H54 (cell line): ENCODE data around the gene GLYR1.

Experiments
- DNase-seq: peaks from one replicate; pipeline ENCODE4 v3.0.0; 2011; ENCODE audit warnings: low spot score, mixed read lengths; ENCODE audit not compliant: insufficient read length
- FAIRE-seq: peaks from 3 replicates; lab custom pipeline; 2011; peaks lifted over from hg19 to GRCh38; lab: Jason Lieb, UNC
- POLR2A ChIP-seq: IDR thresholded peaks from 2 replicates; pipeline ENCODE4 v1.6.1; 2011; ENCODE audit warnings: low read depth, mild to moderate bottlenecking, low read length

Gene GLYR1

GRCh38 chr16:4825196-4825595 lies 21.9 kb downstream of the GLYR1 start:
- FAIRE-seq: no peak
- TF ChIP-seq POLR2A: no peak
- no peak for DNase-seq

GRCh38 chr16:4820652-4821051 lies 26.4 kb downstream of the GLYR1 start:
- no peak for FAIRE-seq
- no peak for DNase-seq
- TF ChIP-seq POLR2A: no peak

- DNase-seq (no peak), FAIRE-seq (no peak)
- no peak for TF ChIP-seq POLR2A
Observed at GRCh38 chr16:4814542-4815173, 32.4 kb downstream of the GLYR1 start.

- DNase-seq (no peak), FAIRE-seq (no peak)
- no peak for TF ChIP-seq POLR2A
Observed at GRCh38 chr16:4814046-4814445, 33.0 kb downstream of the GLYR1 start.

- FAIRE-seq: no peak
- no peak for DNase-seq
- no peak for TF ChIP-seq POLR2A
Observed at GRCh38 chr16:4813251-4814003, 33.7 kb downstream of the GLYR1 start.

GRCh38 chr16:4811773-4812172 lies 35.3 kb downstream of the GLYR1 start:
- TF ChIP-seq POLR2A: no peak
- FAIRE-seq: no peak
- DNase-seq: no peak

- TF ChIP-seq POLR2A: no peak
- DNase-seq (no peak), FAIRE-seq (no peak)
Observed at GRCh38 chr16:4811242-4811641, 35.8 kb downstream of the GLYR1 start.

- FAIRE-seq (no peak), DNase-seq (no peak)
- TF ChIP-seq POLR2A: no peak
Observed at GRCh38 chr16:4806280-4806679, 40.8 kb downstream of the GLYR1 start.

- DNase-seq: no peak
- no peak for FAIRE-seq
Observed at GRCh38 chr16:4805231-4805630, 41.9 kb downstream of the GLYR1 start.

GRCh38 chr16:4803898-4804762 lies 43.0 kb downstream of the GLYR1 start:
- no peak for FAIRE-seq
- no peak for DNase-seq
- no peak for TF ChIP-seq POLR2A

More at GRCh38 chr16:4805231-4805630, 41.9 kb downstream of the GLYR1 start:
- TF ChIP-seq POLR2A: no peak

GRCh38 chr16:4803401-4803844 lies 43.7 kb downstream of the GLYR1 start:
- no peak for DNase-seq
- no peak for TF ChIP-seq POLR2A
- no peak for FAIRE-seq

GRCh38 chr16:4802659-4803287 lies 44.3 kb downstream of the GLYR1 start:
- FAIRE-seq (peak; percentile 57), DNase-seq (peak; percentile 96)
- TF ChIP-seq POLR2A: peak; percentile 6

- peak; percentile 28 for TF ChIP-seq POLR2A
- FAIRE-seq (no peak), DNase-seq (peak; percentile 70)
Observed at GRCh38 chr16:4801962-4802658, 45.0 kb downstream of the GLYR1 start, which contains the start of gene ROGDI. TSS of gene ROGDI (minus strand) at chr16:4802633. CDS start at chr16:4802571, 62 bp downstream.
